ENCODE measurements around the gene HCN1. TPM values are rescaled to one million over a fixed set of nuclear protein-coding genes. Genes with fewer than 3 reads are reported as not detected.

Gene HCN1
- total RNA-seq, 4 donors from 2014 or later: 0.09 to 0.48 (median 0.13) TPM; not detected in 1

DNA sequence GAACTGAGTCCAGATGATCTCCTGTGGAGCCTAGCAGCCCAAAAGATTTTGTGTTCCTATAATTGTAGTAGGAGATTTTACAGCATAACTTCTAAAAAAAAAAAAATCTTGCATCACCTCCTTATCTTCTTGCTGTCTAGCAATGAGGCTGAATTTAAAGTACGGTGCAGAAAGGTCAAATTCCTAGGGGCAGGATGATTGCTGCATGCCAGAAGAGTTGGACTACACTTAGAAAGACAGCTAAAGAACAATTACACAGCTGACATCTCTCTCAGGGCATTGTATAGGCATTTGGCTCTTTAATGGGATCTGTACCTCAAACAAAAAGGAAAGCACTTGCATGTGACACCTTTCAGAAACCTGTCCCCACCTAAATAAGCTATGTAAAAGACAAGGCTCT is 443.2 kb downstream of the HCN1 start:
- ATAC-seq (ENCODE audit: low FRiP score) (no peak), DNase-seq (ENCODE audit: low spot score) (no peak)
- no peak for TF ChIP-seq CTCF (IDR thresholded peaks at IDR 0.05)

DNA sequence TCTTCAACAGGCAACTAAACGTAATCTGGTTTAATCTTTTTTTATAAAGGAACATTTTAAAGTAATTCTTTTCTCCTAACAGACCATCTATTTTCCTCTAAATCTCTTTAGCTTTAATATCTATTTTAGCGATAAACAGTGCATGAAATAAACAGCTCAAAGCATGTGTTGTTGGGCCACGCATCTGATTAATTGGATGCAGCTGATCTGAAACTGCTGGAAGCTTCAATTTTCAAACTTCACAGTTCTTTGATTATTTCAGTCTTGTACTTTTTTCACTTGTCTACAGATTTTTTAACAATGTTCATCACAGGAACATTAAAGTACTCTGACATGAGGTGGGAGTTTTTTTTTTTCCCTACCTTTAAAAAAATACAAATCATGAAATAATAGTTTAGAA is 443.6 kb downstream of the HCN1 start:
- no peak for TF ChIP-seq CTCF (IDR thresholded peaks at IDR 0.05)
- DNase-seq (ENCODE audit: low spot score) (no peak), ATAC-seq (ENCODE audit: low FRiP score) (no peak)

- TF ChIP-seq CTCF (IDR thresholded peaks at IDR 0.05): no peak
- DNase-seq (ENCODE audit: low spot score) (no peak), ATAC-seq (ENCODE audit: low FRiP score) (no peak)
Measured at GRCh38 chr5:45225571-45226031, 470.6 kb downstream of the HCN1 start.

DNA sequence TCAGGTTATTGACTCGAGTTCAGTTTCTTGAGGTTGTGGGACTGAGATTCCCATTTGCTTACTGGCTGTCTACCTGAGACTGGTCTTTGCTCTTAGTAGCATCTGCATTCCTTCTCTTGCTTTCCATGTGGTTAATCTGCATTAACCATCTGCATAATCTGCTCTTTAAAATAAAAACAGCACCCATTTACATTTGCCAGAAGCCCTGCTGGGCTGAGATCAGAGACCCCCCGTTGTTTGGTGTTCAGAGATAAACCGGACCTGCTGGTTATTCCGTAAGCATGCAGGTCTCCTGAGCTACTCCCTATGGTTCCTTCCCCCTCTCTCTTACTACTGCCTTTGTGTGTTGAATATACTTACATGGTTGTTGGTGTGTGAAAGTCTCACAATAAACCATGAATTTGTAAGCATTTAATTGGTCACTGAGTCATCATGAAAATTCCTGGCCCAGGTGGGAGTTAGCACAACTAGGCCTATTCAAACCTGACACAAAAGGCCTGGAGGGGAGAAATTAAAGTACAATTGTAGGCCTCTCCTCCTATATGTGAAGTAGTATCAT is 490.7 kb downstream of the HCN1 start:
- ATAC-seq (ENCODE audit: low FRiP score) (no peak), DNase-seq (ENCODE audit: low spot score) (no peak)
- TF ChIP-seq CTCF (IDR thresholded peaks at IDR 0.05): no peak
